H9 (cell line): ENCODE data around the gene CCDC9B. TPM values are rescaled to one million over a fixed set of nuclear protein-coding genes. Genes with fewer than 3 reads are reported as not detected.

ENCODE experiments used
- DNase-seq: peaks from one replicate; pipeline ENCODE4 v3.0.0-alpha.2; 2017
- H2AFZ ChIP-seq: one replicate; pipeline ENCODE4 v1.6.1; 2013; ENCODE audit warnings: mild to moderate bottlenecking, low read length, control low read depth, moderate library complexity
- H2AK5ac ChIP-seq: 2 replicates; pipeline ENCODE4 v1.6.1; 2013; ENCODE audit warnings: low read length, control low read depth, mixed read lengths; ENCODE audit not compliant: insufficient read length
- H2BK120ac ChIP-seq: one replicate; pipeline ENCODE4 v1.6.1; 2013; ENCODE audit warnings: low read depth, mild to moderate bottlenecking, low read length, control low read depth, inconsistent platforms; ENCODE audit not compliant: poor library complexity, severe bottlenecking
- H2BK12ac ChIP-seq: 2 replicates; pipeline ENCODE4 v1.6.1; 2013; ENCODE audit warnings: low read length, control low read depth, mixed read lengths, low read depth; ENCODE audit not compliant: insufficient read length
- H2BK15ac ChIP-seq: 2 replicates; pipeline ENCODE4 v1.6.1; 2013; ENCODE audit warnings: low read depth, low read length, control low read depth
- H2BK20ac ChIP-seq: one replicate; pipeline ENCODE4 v1.6.1; 2013; ENCODE audit warnings: low read depth, mild to moderate bottlenecking, low read length, control low read depth, inconsistent platforms; ENCODE audit not compliant: poor library complexity, severe bottlenecking
- H2BK5ac ChIP-seq: 2 replicates; pipeline ENCODE4 v1.6.1; 2013; ENCODE audit warnings: low read length, control low read depth, mixed read lengths; ENCODE audit not compliant: insufficient read length
- H3K14ac ChIP-seq: 2 replicates; pipeline ENCODE4 v1.6.1; 2013; ENCODE audit warnings: low read length, control low read depth; ENCODE audit not compliant: insufficient read depth
- H3K18ac ChIP-seq: 2 replicates; pipeline ENCODE4 v1.6.1; 2013; ENCODE audit warnings: low read depth, mild to moderate bottlenecking, mixed read lengths, low read length, control low read depth; ENCODE audit not compliant: insufficient read length
- H3K23ac ChIP-seq: 2 replicates; pipeline ENCODE4 v1.6.1; 2013; ENCODE audit warnings: low read length, control low read depth, mixed read lengths, low read depth; ENCODE audit not compliant: insufficient read length
- H3K23me2 ChIP-seq: 2 replicates; pipeline ENCODE4 v1.6.1; 2013; ENCODE audit warnings: low read depth, mild to moderate bottlenecking, mixed read lengths, low read length, control low read depth; ENCODE audit not compliant: insufficient read length, poor library complexity, severe bottlenecking
- H3K27ac ChIP-seq: 2 replicates; pipeline ENCODE4 v1.5.1; 2013; ENCODE audit warnings: low read length, control low read depth, mixed read lengths, low read depth; ENCODE audit not compliant: insufficient read length
- H3K27me3 ChIP-seq: 2 replicates; pipeline ENCODE4 v1.6.1; 2013; ENCODE audit warnings: low read length, control low read depth, inconsistent platforms; ENCODE audit not compliant: insufficient read depth
- H3K4ac ChIP-seq: 2 replicates; pipeline ENCODE4 v1.6.1; 2013; ENCODE audit warnings: low read depth, mild to moderate bottlenecking, control low read depth, inconsistent platforms, low read length, moderate library complexity
- H3K4me1 ChIP-seq: 2 replicates; pipeline ENCODE4 v1.6.1; 2013; ENCODE audit warnings: low read length, control low read depth, inconsistent platforms; ENCODE audit not compliant: insufficient read depth
- H3K4me2 ChIP-seq: 2 replicates; pipeline ENCODE4 v1.6.1; 2013; ENCODE audit warnings: low read length, control low read depth, mixed read lengths; ENCODE audit not compliant: insufficient read length, insufficient read depth
- H3K56ac ChIP-seq: 2 replicates; pipeline ENCODE4 v1.6.1; 2013; ENCODE audit warnings: low read depth, mild to moderate bottlenecking, mixed read lengths, low read length, control low read depth; ENCODE audit not compliant: insufficient read length
- H3K79me1 ChIP-seq: 2 replicates; pipeline ENCODE4 v1.6.1; 2013; ENCODE audit warnings: low read depth, mild to moderate bottlenecking, moderate library complexity, low read length, control low read depth, inconsistent platforms; ENCODE audit not compliant: insufficient read depth, poor library complexity, severe bottlenecking
- H3K79me2 ChIP-seq: 2 replicates; pipeline ENCODE4 v1.6.1; 2013; ENCODE audit warnings: low read length, control low read depth, inconsistent platforms; ENCODE audit not compliant: insufficient read depth
- H3K9ac ChIP-seq: 2 replicates; pipeline ENCODE4 v1.6.1; 2013; ENCODE audit warnings: low read length, control low read depth, mixed read lengths; ENCODE audit not compliant: insufficient read length; ENCODE audit errors: extremely low read depth
- H3K9me3 ChIP-seq: one replicate; pipeline ENCODE4 v1.6.1; 2013; ENCODE audit warnings: low read depth, low read length, inconsistent platforms; ENCODE audit not compliant: control insufficient read depth
- H3T11ph ChIP-seq: one replicate; pipeline ENCODE4 v1.6.1; 2013; ENCODE audit warnings: mild to moderate bottlenecking, low read length, control low read depth, inconsistent platforms
- H4K20me1 ChIP-seq: one replicate; pipeline ENCODE4 v1.6.1; 2013; ENCODE audit not compliant: control insufficient read depth, insufficient read length, insufficient read depth
- H4K5ac ChIP-seq: 2 replicates; pipeline ENCODE4 v1.6.1; 2013; ENCODE audit warnings: low read depth, mild to moderate bottlenecking, mixed read lengths, low read length, control low read depth; ENCODE audit not compliant: insufficient read length
- H4K8ac ChIP-seq: replicated peaks from 2 replicates; pipeline ENCODE4 v1.6.1; 2013; ENCODE audit warnings: low read length, control low read depth, mixed read lengths, low read depth; ENCODE audit not compliant: insufficient read length
- H4K91ac ChIP-seq: 2 replicates; pipeline ENCODE4 v1.6.1; 2013; ENCODE audit warnings: low read depth, mild to moderate bottlenecking, moderate library complexity, mixed read lengths, low read length, control low read depth; ENCODE audit not compliant: insufficient read length
- H3K27ac Mint-ChIP-seq, 3 experiments: 2 replicates in 2 of 3; 3 replicates in 1 of 3; pipeline ENCODE4 v1.8.0; 2020 to 2021; ENCODE audit warnings: mixed read lengths in 3 of 3, mild to moderate bottlenecking in 1 of 3, moderate library complexity in 1 of 3
- H3K27me3 Mint-ChIP-seq: 2 replicates; pipeline ENCODE4 v1.8.0; 2021; ENCODE audit warnings: low read depth, mild to moderate bottlenecking, moderate library complexity, mixed read lengths
- H3K36me3 Mint-ChIP-seq, 3 experiments: 2 replicates in 2 of 3; 3 replicates in 1 of 3; pipeline ENCODE4 v1.8.0; 2020 to 2021; ENCODE audit warnings: low read depth in 3 of 3, mixed read lengths in 3 of 3; ENCODE audit not compliant: insufficient read depth in 1 of 3
- H3K4me1 Mint-ChIP-seq, 2 experiments: 2 replicates each; pipeline ENCODE4 v1.8.0; 2020; ENCODE audit warnings: mixed read lengths in 2 of 2
- H3K4me3 Mint-ChIP-seq, 2 experiments: 2 replicates in 1 of 2; 3 replicates in 1 of 2; pipeline ENCODE4 v1.8.0; 2020 to 2021; ENCODE audit warnings: mild to moderate bottlenecking in 2 of 2, mixed read lengths in 2 of 2, moderate library complexity in 1 of 2
- H3K9me3 Mint-ChIP-seq, 2 experiments: 2 replicates in 1 of 2; 3 replicates in 1 of 2; pipeline ENCODE4 v1.8.0; 2020; ENCODE audit warnings: mild to moderate bottlenecking in 2 of 2, mixed read lengths in 2 of 2, moderate library complexity in 1 of 2
- WGBS: extraction: QIAGEN DNeasy Blood & Tissue Kit; methylation state at CpG from one replicate; pipeline ENCODE4 v1.1.7; 2013; ENCODE audit warnings: missing lambda C conversion rate, low lambda C conversion rate, mixed read lengths; ENCODE audit not compliant: insufficient read length; ENCODE audit errors: extremely low coverage; 5-methylcytosine and 5-hydroxymethylcytosine counted together
- total RNA-seq: library from RNA; stranded (reverse); gene quantifications from 2 replicates; pipeline ENCODE4 v1.2.1, GENCODE V29; 2021
- TF ChIP-seq, protein P1 (sequence below): fragments of 200-600 bp; sonication (generic); conservative IDR thresholded peaks from 3 replicates; pipeline ENCODE4 v1.8.0; 2021; ENCODE audit warnings: antibody characterized with exemption, mild to moderate bottlenecking

Gene CCDC9B
- total RNA-seq, 1 experiment from 2014 or later: 0.48 TPM

DNA sequence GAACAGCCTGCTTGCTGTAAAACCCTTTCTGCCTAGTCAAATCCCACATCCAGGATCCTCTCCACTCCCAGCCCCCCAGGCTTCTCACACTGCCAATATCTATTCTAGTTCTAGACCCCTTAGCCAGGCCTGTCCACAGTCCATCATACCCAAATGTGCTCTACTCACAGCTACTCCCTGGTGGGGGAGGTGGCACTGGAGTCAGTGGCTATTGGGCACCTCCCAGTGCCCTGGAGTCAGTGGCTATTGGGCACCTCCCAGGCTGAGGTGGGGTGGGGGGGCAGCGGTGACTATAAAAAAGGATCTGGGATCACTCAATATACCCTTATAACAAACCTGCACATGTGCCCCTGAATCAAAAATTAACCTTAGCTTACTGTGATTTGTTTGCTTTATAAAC lies 16.5 kb upstream of the CCDC9B start:
- Histone ChIP-seq H4K5ac (no peak overlapping the region), H2BK12ac (no peak overlapping the region), H3K9ac (no peak overlapping the region), H3K23me2 (peaks cover 8% of the 10 kb centered on the region), H3K4me2 (peak overlapping the region; percentile 59), H3T11ph (no peak overlapping the region), H2AK5ac (no peak overlapping the region), H3K14ac (no peak overlapping the region), H3K56ac (no peak overlapping the region), H3K4ac (no peak overlapping the region), H4K8ac (no peak overlapping the region), H3K23ac (no peak overlapping the region), H2AFZ (no peak overlapping the region), H3K4me1 (no peaks in the 10 kb centered on the region; the same call in 1 of the 2 replicates), H2BK5ac (no peak overlapping the region), H3K9me3 (no peaks in the 10 kb centered on the region), H2BK15ac (no peak overlapping the region), H3K79me2 (no peaks in the 10 kb centered on the region), H4K20me1 (no peaks in the 10 kb centered on the region), H2BK20ac (no peak overlapping the region), H3K79me1 (no peaks in the 10 kb centered on the region), H3K18ac (no peak overlapping the region), H3K27ac (no peak overlapping the region), H4K91ac (no peak overlapping the region), H2BK120ac (no peak overlapping the region), H3K27me3 (peaks cover 3% of the 10 kb centered on the region)
- Mint-ChIP-seq H3K27ac (no peak overlapping the region), H3K9me3 (no peaks in the 10 kb centered on the region), H3K4me1 (peaks cover 27 to 39% of the 10 kb centered on the region in 2 experiments), H3K4me3 (peak overlapping the region; percentile 74 to 83; a peak in 4 of 5 replicates), H3K27me3 (peaks cover 55% of the 10 kb centered on the region), H3K36me3 (no peaks in the 10 kb centered on the region; a peak in 1 of 7 replicates)
- no CpG with 5 or more reads among the region's 1 CpG for WGBS
- no peak for DNase-seq
- TF ChIP-seq, protein P1, sequence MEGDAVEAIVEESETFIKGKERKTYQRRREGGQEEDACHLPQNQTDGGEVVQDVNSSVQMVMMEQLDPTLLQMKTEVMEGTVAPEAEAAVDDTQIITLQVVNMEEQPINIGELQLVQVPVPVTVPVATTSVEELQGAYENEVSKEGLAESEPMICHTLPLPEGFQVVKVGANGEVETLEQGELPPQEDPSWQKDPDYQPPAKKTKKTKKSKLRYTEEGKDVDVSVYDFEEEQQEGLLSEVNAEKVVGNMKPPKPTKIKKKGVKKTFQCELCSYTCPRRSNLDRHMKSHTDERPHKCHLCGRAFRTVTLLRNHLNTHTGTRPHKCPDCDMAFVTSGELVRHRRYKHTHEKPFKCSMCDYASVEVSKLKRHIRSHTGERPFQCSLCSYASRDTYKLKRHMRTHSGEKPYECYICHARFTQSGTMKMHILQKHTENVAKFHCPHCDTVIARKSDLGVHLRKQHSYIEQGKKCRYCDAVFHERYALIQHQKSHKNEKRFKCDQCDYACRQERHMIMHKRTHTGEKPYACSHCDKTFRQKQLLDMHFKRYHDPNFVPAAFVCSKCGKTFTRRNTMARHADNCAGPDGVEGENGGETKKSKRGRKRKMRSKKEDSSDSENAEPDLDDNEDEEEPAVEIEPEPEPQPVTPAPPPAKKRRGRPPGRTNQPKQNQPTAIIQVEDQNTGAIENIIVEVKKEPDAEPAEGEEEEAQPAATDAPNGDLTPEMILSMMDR: no peak
